Measurements from ENCODE around the gene DNHD1. TPM values are rescaled to one million over a fixed set of nuclear protein-coding genes. Genes with fewer than 3 reads are reported as not detected.

The DNHD1 gene
- total RNA-seq, 3 donors from 2014 or later (not counting 1 experiment from before 2014, with no cell fraction given): 29.6 to 38.3 (median 31.4) TPM

GRCh38 chr11:6567371-6567745, 70.3 kb downstream of the DNHD1 start:
- 94% methylated on average over 7 of the region's 7 CpGs for WGBS (ENCODE audit: insufficient coverage)
- no peaks in the 10 kb centered on the region for H3K36me3 ChIP-seq (ENCODE audit: control insufficient read depth, insufficient read depth, low read length)
- no peak for TF ChIP-seq CTCF (IDR thresholded peaks at IDR 0.05)
- peaks cover 0 to 7% of the 10 kb centered on the region in 2 donors for H3K4me1 Mint-ChIP-seq
- no peak overlapping the region for H3K27ac ChIP-seq (ENCODE audit: low read length)
- H3K27me3 ChIP-seq (ENCODE audit: control insufficient read depth, insufficient read depth, low read length): no peaks in the 10 kb centered on the region
- no peaks in the 10 kb centered on the region for H3K9me3 ChIP-seq (ENCODE audit: control insufficient read depth, insufficient read depth, low read length)
- ATAC-seq: no peak
- H3K4me3 ChIP-seq (ENCODE audit: low read length): no peak overlapping the region
- H3K27ac Mint-ChIP-seq: no peak overlapping the region
- H3K4me1 ChIP-seq (ENCODE audit: control insufficient read depth, insufficient read depth, low read length): no peaks in the 10 kb centered on the region
- H3K4me3 Mint-ChIP-seq: no peak overlapping the region
- H3K36me3 Mint-ChIP-seq: no peaks in the 10 kb centered on the region
- DNase-seq: no peak
- intact Hi-C loops (cut with micrococcal nuclease): no loop called here
- no peaks in the 10 kb centered on the region for H3K9me3 Mint-ChIP-seq
- H3K27me3 Mint-ChIP-seq (ENCODE audit: low read depth in 2 of 2): no peaks in the 10 kb centered on the region

- no peaks in the 10 kb centered on the region for H3K9me3 ChIP-seq (ENCODE audit: control insufficient read depth, insufficient read depth, low read length)
- no peak overlapping the region for H3K4me3 ChIP-seq (ENCODE audit: low read length)
- no peaks in the 10 kb centered on the region for H3K27me3 ChIP-seq (ENCODE audit: control insufficient read depth, insufficient read depth, low read length)
- Mint-ChIP-seq H3K4me3 (no peak overlapping the region), H3K27ac (no peak overlapping the region), H3K9me3 (no peaks in the 10 kb centered on the region), H3K36me3 (no peaks in the 10 kb centered on the region), H3K27me3 (ENCODE audit: low read depth in 2 of 2) (no peaks in the 10 kb centered on the region), H3K4me1 (peaks cover 0 to 7% of the 10 kb centered on the region in 2 donors)
- H3K4me1 ChIP-seq (ENCODE audit: control insufficient read depth, insufficient read depth, low read length): no peaks in the 10 kb centered on the region
- DNase-seq (no peak), ATAC-seq (no peak)
- TF ChIP-seq CTCF (IDR thresholded peaks at IDR 0.05): no peak
- H3K27ac ChIP-seq (ENCODE audit: low read length): no peak overlapping the region
- intact Hi-C loops (cut with micrococcal nuclease): no loop called here
- WGBS (ENCODE audit: insufficient coverage): 87% methylated on average over 4 of the region's 4 CpGs
- H3K36me3 ChIP-seq (ENCODE audit: control insufficient read depth, insufficient read depth, low read length): no peaks in the 10 kb centered on the region
These were observed 71.3 kb downstream of the DNHD1 start for GRCh38 chr11:6568191-6568918.

- no peak for DNase-seq
- Histone ChIP-seq H3K27me3 (ENCODE audit: control insufficient read depth, insufficient read depth, low read length) (no peaks in the 10 kb centered on the region), H3K27ac (ENCODE audit: low read length) (no peak overlapping the region), H3K4me3 (ENCODE audit: low read length) (no peak overlapping the region), H3K4me1 (ENCODE audit: control insufficient read depth, insufficient read depth, low read length) (no peaks in the 10 kb centered on the region), H3K36me3 (ENCODE audit: control insufficient read depth, insufficient read depth, low read length) (no peaks in the 10 kb centered on the region), H3K9me3 (ENCODE audit: control insufficient read depth, insufficient read depth, low read length) (no peaks in the 10 kb centered on the region)
- WGBS (ENCODE audit: insufficient coverage): 93% methylated on average over 5 of the region's 5 CpGs
- H3K27me3 Mint-ChIP-seq (ENCODE audit: low read depth in 2 of 2): no peaks in the 10 kb centered on the region
- intact Hi-C loops (cut with micrococcal nuclease): no loop called here
- no peak overlapping the region for H3K27ac Mint-ChIP-seq
- no peaks in the 10 kb centered on the region for H3K9me3 Mint-ChIP-seq
- peaks cover 0 to 7% of the 10 kb centered on the region in 2 donors for H3K4me1 Mint-ChIP-seq
- TF ChIP-seq CTCF (IDR thresholded peaks at IDR 0.05): no peak
- H3K4me3 Mint-ChIP-seq: no peak overlapping the region
- H3K36me3 Mint-ChIP-seq: no peaks in the 10 kb centered on the region
- ATAC-seq: no peak
These were observed 72.6 kb downstream of the DNHD1 start for GRCh38 chr11:6569706-6570105.
